Measurements from ENCODE around the gene FAM193B. TPM values are rescaled to one million over a fixed set of nuclear protein-coding genes. Genes with fewer than 3 reads are reported as not detected.

Gene FAM193B
- polyA plus RNA-seq, 1 of the 3 experiments (the other 2 are of a cell fraction), result 48.1 TPM

DNA sequence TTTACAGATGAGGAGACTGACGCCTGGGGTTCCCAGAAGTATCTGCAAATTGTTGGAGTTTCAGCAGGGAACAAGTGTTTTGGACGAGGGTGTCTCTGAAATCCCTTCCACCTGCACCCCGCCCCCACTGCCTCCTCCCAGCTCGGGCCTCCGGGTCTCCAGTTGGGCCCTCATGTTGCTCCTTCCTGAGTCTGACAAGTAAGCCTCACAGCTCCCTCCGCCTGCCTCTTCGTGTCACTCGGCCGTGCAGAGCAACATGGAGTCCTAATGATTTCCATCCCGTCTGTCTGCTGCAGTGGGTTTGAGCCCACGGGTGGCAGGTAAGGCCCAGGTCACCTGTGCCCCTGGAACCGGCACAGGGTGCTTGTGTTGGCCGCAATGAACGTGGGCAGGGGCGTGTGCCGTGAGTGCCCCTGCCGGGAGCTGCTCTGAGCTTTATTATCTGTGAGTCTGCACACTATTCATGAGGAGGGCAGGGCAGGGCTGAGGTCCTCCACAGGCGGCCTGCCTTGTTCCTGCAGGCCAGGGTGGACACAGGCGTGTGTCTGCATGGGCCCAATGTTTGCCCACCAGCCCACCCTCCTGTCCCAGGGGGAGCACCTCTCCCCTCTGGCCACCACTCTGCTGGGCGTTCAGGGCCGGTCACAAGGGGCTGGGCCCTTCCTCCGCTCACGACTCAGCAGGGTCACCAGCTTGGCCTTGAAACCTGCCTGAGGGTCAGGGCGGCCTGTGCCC is 50.8 kb downstream of the FAM193B start:
- H3K9me3 ChIP-seq, result no peaks in the 10 kb centered on the region
- peaks cover 0 to 15% of the 10 kb centered on the region in 2 experiments; a peak in 2 of 4 replicates for H3K4me1 ChIP-seq (ENCODE audit: control insufficient read depth in 1 of 2, insufficient read depth in 2 of 2, low read depth in 1 of 2, low read length in 1 of 2)
- no peaks in the 10 kb centered on the region for H3K27me3 ChIP-seq (ENCODE audit: insufficient read depth)
- H3K79me2 ChIP-seq (ENCODE audit: insufficient read depth), result no peaks in the 10 kb centered on the region
- H3K36me3 ChIP-seq (replicated peaks in 1 of 2; ENCODE audit: control insufficient read depth in 1 of 2, insufficient read depth in 2 of 2, low read length in 1 of 2), result no peaks in the 10 kb centered on the region
- H3F3A ChIP-seq (replicated peaks; ENCODE audit: insufficient read depth), result peaks cover 6% of the 10 kb centered on the region
- H3K9me2 ChIP-seq, result no peaks in the 10 kb centered on the region
- no peak overlapping the region for H3K4me2 ChIP-seq
- no peaks in the 10 kb centered on the region for H4K20me1 ChIP-seq (ENCODE audit: insufficient read depth)
- no peak overlapping the region for H3K4me3 ChIP-seq (ENCODE audit: low read depth in 2 of 2, low read length in 1 of 2)
- WGBS (ENCODE audit: low lambda C conversion rate), result 90% methylated on average over 18 of the region's 24 CpGs
- H3K9ac ChIP-seq, result no peak overlapping the region
- no peak for DNase-seq
- H3K27ac ChIP-seq (ENCODE audit: low read depth in 2 of 2, low read length in 1 of 2), result no peak overlapping the region
- H2AFZ ChIP-seq (ENCODE audit: low read depth), result no peak overlapping the region
- TF ChIP-seq CHD2 (IDR thresholded peaks at IDR 0.05; ENCODE audit: low read length, partially characterized antibody), result no peak
- TF ChIP-seq, protein P1, sequence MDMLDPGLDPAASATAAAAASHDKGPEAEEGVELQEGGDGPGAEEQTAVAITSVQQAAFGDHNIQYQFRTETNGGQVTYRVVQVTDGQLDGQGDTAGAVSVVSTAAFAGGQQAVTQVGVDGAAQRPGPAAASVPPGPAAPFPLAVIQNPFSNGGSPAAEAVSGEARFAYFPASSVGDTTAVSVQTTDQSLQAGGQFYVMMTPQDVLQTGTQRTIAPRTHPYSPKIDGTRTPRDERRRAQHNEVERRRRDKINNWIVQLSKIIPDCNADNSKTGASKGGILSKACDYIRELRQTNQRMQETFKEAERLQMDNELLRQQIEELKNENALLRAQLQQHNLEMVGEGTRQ (IDR thresholded peaks at IDR 0.05; ENCODE audit: borderline replicate concordance, low read depth, low read length), result no peak
- TF ChIP-seq MXI1 (IDR thresholded peaks at IDR 0.05; ENCODE audit: low read depth, low read length), result no peak
- TF ChIP-seq, protein P2, sequence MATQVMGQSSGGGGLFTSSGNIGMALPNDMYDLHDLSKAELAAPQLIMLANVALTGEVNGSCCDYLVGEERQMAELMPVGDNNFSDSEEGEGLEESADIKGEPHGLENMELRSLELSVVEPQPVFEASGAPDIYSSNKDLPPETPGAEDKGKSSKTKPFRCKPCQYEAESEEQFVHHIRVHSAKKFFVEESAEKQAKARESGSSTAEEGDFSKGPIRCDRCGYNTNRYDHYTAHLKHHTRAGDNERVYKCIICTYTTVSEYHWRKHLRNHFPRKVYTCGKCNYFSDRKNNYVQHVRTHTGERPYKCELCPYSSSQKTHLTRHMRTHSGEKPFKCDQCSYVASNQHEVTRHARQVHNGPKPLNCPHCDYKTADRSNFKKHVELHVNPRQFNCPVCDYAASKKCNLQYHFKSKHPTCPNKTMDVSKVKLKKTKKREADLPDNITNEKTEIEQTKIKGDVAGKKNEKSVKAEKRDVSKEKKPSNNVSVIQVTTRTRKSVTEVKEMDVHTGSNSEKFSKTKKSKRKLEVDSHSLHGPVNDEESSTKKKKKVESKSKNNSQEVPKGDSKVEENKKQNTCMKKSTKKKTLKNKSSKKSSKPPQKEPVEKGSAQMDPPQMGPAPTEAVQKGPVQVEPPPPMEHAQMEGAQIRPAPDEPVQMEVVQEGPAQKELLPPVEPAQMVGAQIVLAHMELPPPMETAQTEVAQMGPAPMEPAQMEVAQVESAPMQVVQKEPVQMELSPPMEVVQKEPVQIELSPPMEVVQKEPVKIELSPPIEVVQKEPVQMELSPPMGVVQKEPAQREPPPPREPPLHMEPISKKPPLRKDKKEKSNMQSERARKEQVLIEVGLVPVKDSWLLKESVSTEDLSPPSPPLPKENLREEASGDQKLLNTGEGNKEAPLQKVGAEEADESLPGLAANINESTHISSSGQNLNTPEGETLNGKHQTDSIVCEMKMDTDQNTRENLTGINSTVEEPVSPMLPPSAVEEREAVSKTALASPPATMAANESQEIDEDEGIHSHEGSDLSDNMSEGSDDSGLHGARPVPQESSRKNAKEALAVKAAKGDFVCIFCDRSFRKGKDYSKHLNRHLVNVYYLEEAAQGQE (IDR thresholded peaks at IDR 0.05; ENCODE audit: low read depth, low read length), result no peak
- TF ChIP-seq GABPA (IDR thresholded peaks at IDR 0.05; ENCODE audit: low read depth), result no peak
- TF ChIP-seq, protein P3, sequence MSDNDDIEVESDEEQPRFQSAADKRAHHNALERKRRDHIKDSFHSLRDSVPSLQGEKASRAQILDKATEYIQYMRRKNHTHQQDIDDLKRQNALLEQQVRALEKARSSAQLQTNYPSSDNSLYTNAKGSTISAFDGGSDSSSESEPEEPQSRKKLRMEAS (IDR thresholded peaks at IDR 0.05; ENCODE audit: low read depth), result no peak
- no peak for TF ChIP-seq TEAD4 (IDR thresholded peaks at IDR 0.05; ENCODE audit: borderline replicate concordance, insufficient read depth)
- no peak for TF ChIP-seq RAD21 (IDR thresholded peaks at IDR 0.05; ENCODE audit: low read length)
- TF ChIP-seq, protein P4, sequence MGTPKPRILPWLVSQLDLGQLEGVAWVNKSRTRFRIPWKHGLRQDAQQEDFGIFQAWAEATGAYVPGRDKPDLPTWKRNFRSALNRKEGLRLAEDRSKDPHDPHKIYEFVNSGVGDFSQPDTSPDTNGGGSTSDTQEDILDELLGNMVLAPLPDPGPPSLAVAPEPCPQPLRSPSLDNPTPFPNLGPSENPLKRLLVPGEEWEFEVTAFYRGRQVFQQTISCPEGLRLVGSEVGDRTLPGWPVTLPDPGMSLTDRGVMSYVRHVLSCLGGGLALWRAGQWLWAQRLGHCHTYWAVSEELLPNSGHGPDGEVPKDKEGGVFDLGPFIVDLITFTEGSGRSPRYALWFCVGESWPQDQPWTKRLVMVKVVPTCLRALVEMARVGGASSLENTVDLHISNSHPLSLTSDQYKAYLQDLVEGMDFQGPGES (IDR thresholded peaks at IDR 0.05; ENCODE audit: low read depth, low read length), result no peak
- TF ChIP-seq RFX5 (IDR thresholded peaks at IDR 0.05; ENCODE audit: low read length), result no peak
- TF ChIP-seq NRF1 (IDR thresholded peaks at IDR 0.05; ENCODE audit: low read depth, low read length), result no peak
- ChIA-PET CTCF (interaction anchor here (0.8 to 15.9 kb wide), 9 partner anchors 9 to 135 kb away, joined by 3 to 228 read pairs (median 19); partner anchors contain the start of gene PRR7), POLR2A (no interaction called here)
